Activated T-cell treated with anti-CD3 and anti-CD28 coated beads, Interleukin-2, amount 50 U/mL, for 24 hours (primary cell): Measurements from ENCODE around the gene PDCD1.
A peak's percentile ranks its signal among the peaks of the same experiment; 100 is the strongest.

ENCODE experiments used
- DNase-seq: peaks from one replicate; pipeline ENCODE4 v3.0.0-alpha.2; 2020
- H3K27ac Mint-ChIP-seq: 2 replicates; pipeline ENCODE4 v1.8.0; 2020; ENCODE audit warnings: mild to moderate bottlenecking, mixed read lengths
- H3K27me3 Mint-ChIP-seq: 2 replicates; pipeline ENCODE4 v1.8.0; 2020; ENCODE audit warnings: mixed read lengths
- H3K36me3 Mint-ChIP-seq: 2 replicates; pipeline ENCODE4 v1.8.0; 2020; ENCODE audit warnings: low read depth, mixed read lengths
- H3K4me1 Mint-ChIP-seq: 2 replicates; pipeline ENCODE4 v1.8.0; 2020; ENCODE audit warnings: low read depth, mixed read lengths
- H3K4me3 Mint-ChIP-seq: 2 replicates; pipeline ENCODE4 v1.8.0; 2020; ENCODE audit warnings: mild to moderate bottlenecking, moderate library complexity, mixed read lengths
- H3K9me3 Mint-ChIP-seq: 2 replicates; pipeline ENCODE4 v1.8.0; 2020; ENCODE audit warnings: mixed read lengths

The PDCD1 gene

GRCh38 chr2:241890524-241891235, 32.0 kb upstream of the PDCD1 start:
- no peak for DNase-seq
- Mint-ChIP-seq H3K27me3 (no peaks in the 10 kb centered on the region), H3K4me1 (peaks cover 28% of the 10 kb centered on the region), H3K36me3 (peaks cover 37% of the 10 kb centered on the region), H3K4me3 (no peak overlapping the region), H3K27ac (no peak overlapping the region), H3K9me3 (no peaks in the 10 kb centered on the region)

- peaks cover 34% of the 10 kb centered on the region for H3K4me1 Mint-ChIP-seq
- no peak for DNase-seq
- H3K27ac Mint-ChIP-seq, result peak overlapping the region; percentile 50
- peaks cover 53% of the 10 kb centered on the region for H3K36me3 Mint-ChIP-seq
- H3K27me3 Mint-ChIP-seq, result no peaks in the 10 kb centered on the region
- no peak overlapping the region for H3K4me3 Mint-ChIP-seq
- H3K9me3 Mint-ChIP-seq, result no peaks in the 10 kb centered on the region
Observed at GRCh38 chr2:241888641-241889040, 29.9 kb upstream of the PDCD1 start.

- Mint-ChIP-seq H3K4me3 (no peak overlapping the region), H3K27ac (peak overlapping the region; percentile 76), H3K4me1 (peaks cover 38% of the 10 kb centered on the region), H3K27me3 (no peaks in the 10 kb centered on the region), H3K9me3 (no peaks in the 10 kb centered on the region), H3K36me3 (peaks cover 58% of the 10 kb centered on the region)
- DNase-seq, result no peak
Observed at GRCh38 chr2:241887806-241888522, 29.3 kb upstream of the PDCD1 start.

GRCh38 chr2:241886840-241887447, 28.2 kb upstream of the PDCD1 start:
- no peaks in the 10 kb centered on the region for H3K27me3 Mint-ChIP-seq
- peaks cover 67% of the 10 kb centered on the region for H3K36me3 Mint-ChIP-seq

GRCh38 chr2:241885946-241886643, 27.4 kb upstream of the PDCD1 start:
- Mint-ChIP-seq H3K27ac (peak overlapping the region; percentile 19), H3K4me1 (peaks cover 50% of the 10 kb centered on the region), H3K9me3 (no peaks in the 10 kb centered on the region), H3K4me3 (no peak overlapping the region), H3K36me3 (peaks cover 66% of the 10 kb centered on the region), H3K27me3 (no peaks in the 10 kb centered on the region)
- no peak for DNase-seq

More at GRCh38 chr2:241886840-241887447, 28.2 kb upstream of the PDCD1 start:
- no peaks in the 10 kb centered on the region for H3K9me3 Mint-ChIP-seq
- DNase-seq, result no peak
- no peak overlapping the region for H3K27ac Mint-ChIP-seq
- H3K4me1 Mint-ChIP-seq, result peaks cover 48% of the 10 kb centered on the region
- H3K4me3 Mint-ChIP-seq, result no peak overlapping the region

GRCh38 chr2:241885291-241885945, 26.7 kb upstream of the PDCD1 start:
- no peaks in the 10 kb centered on the region for H3K9me3 Mint-ChIP-seq
- H3K4me3 Mint-ChIP-seq, result no peak overlapping the region
- DNase-seq, result no peak
- peaks cover 62% of the 10 kb centered on the region for H3K36me3 Mint-ChIP-seq
- no peaks in the 10 kb centered on the region for H3K27me3 Mint-ChIP-seq
- H3K27ac Mint-ChIP-seq, result no peak overlapping the region
- peaks cover 55% of the 10 kb centered on the region for H3K4me1 Mint-ChIP-seq

- peaks cover 57% of the 10 kb centered on the region for H3K36me3 Mint-ChIP-seq
- no peak for DNase-seq
- no peaks in the 10 kb centered on the region for H3K9me3 Mint-ChIP-seq
- H3K27ac Mint-ChIP-seq, result no peak overlapping the region
- H3K4me3 Mint-ChIP-seq, result no peak overlapping the region
- peaks cover 55% of the 10 kb centered on the region for H3K4me1 Mint-ChIP-seq
- H3K27me3 Mint-ChIP-seq, result no peaks in the 10 kb centered on the region
Observed at GRCh38 chr2:241884951-241885290, 26.2 kb upstream of the PDCD1 start.

GRCh38 chr2:241882091-241882625, 23.5 kb upstream of the PDCD1 start:
- Mint-ChIP-seq H3K4me1 (peaks cover 42% of the 10 kb centered on the region), H3K9me3 (no peaks in the 10 kb centered on the region), H3K36me3 (peaks cover 44% of the 10 kb centered on the region), H3K4me3 (peak overlapping the region; percentile 89), H3K27me3 (no peaks in the 10 kb centered on the region), H3K27ac (peak overlapping the region; percentile 93)
- peak; percentile 86 for DNase-seq

GRCh38 chr2:241880311-241881073, 21.8 kb upstream of the PDCD1 start:
- H3K27ac Mint-ChIP-seq, result peak overlapping the region; percentile 93
- H3K4me1 Mint-ChIP-seq, result peaks cover 28% of the 10 kb centered on the region
- peak overlapping the region; percentile 89 for H3K4me3 Mint-ChIP-seq
- DNase-seq, result no peak
- H3K36me3 Mint-ChIP-seq, result peaks cover 28% of the 10 kb centered on the region
- no peaks in the 10 kb centered on the region for H3K27me3 Mint-ChIP-seq
- no peaks in the 10 kb centered on the region for H3K9me3 Mint-ChIP-seq

GRCh38 chr2:241879326-241879725, 20.6 kb upstream of the PDCD1 start:
- Mint-ChIP-seq H3K27me3 (no peaks in the 10 kb centered on the region), H3K4me1 (peaks cover 27% of the 10 kb centered on the region), H3K9me3 (no peaks in the 10 kb centered on the region), H3K36me3 (peaks cover 18% of the 10 kb centered on the region), H3K27ac (peak overlapping the region; percentile 47), H3K4me3 (no peak overlapping the region)
- DNase-seq, result no peak

GRCh38 chr2:241877989-241878970, 19.6 kb upstream of the PDCD1 start:
- H3K36me3 Mint-ChIP-seq, result peaks cover 12% of the 10 kb centered on the region
- peak; percentile 86 for DNase-seq
- H3K27ac Mint-ChIP-seq, result no peak overlapping the region
- no peak overlapping the region for H3K4me3 Mint-ChIP-seq
- peaks cover 24% of the 10 kb centered on the region for H3K4me1 Mint-ChIP-seq
- no peaks in the 10 kb centered on the region for H3K27me3 Mint-ChIP-seq
- no peaks in the 10 kb centered on the region for H3K9me3 Mint-ChIP-seq

GRCh38 chr2:241877197-241877685, 18.5 kb upstream of the PDCD1 start:
- Mint-ChIP-seq H3K4me3 (no peak overlapping the region), H3K4me1 (peaks cover 16% of the 10 kb centered on the region), H3K27me3 (no peaks in the 10 kb centered on the region), H3K27ac (no peak overlapping the region), H3K9me3 (no peaks in the 10 kb centered on the region), H3K36me3 (peaks cover 2% of the 10 kb centered on the region)
- no peak for DNase-seq
